Endothelial cell of umbilical vein (primary cell): ENCODE data around the gene MRPS6. TPM values are rescaled to one million over a fixed set of nuclear protein-coding genes. Genes with fewer than 3 reads are reported as not detected.

Experiments
- BruUV-seq: library from RNA; stranded (reverse); fragments of 400-500 nt; replicated peaks from 2 replicates; lab custom pipeline; 2021; lab: Mats Ljungman, UMichigan
- CTCF ChIA-PET: fragments of 300-600, 350-600 bp; sonication (Branson Sonifier 250); formaldehyde crosslinking; loops from one replicate; lab custom pipeline; 2021; ENCODE audit warnings: antibody characterized with exemption, inconsistent platforms; lab: Charles Lee
- POLR2A ChIA-PET: fragments of 300-600, 350-600 bp; sonication (Branson Sonifier 250); formaldehyde crosslinking; loops from one replicate; lab custom pipeline; 2021; ENCODE audit warnings: antibody characterized with exemption, inconsistent platforms; lab: Charles Lee
- DNase-seq: peaks from one replicate; pipeline ENCODE4 v3.0.0-alpha.2; 2011; ENCODE audit warnings: low read depth, low spot score
- FAIRE-seq: peaks from 2 replicates; lab custom pipeline; 2011; peaks lifted over from hg19 to GRCh38; lab: Jason Lieb, UNC
- H2AFZ ChIP-seq: 2 replicates; pipeline ENCODE4 v1.6.0; 2012; ENCODE audit warnings: low read depth, low read length, control low read depth, inconsistent platforms
- H3K27ac ChIP-seq: 2 replicates; pipeline ENCODE4 v1.5.1; 2011; ENCODE audit warnings: low read depth, mild to moderate bottlenecking, control low read depth, low read length, moderate library complexity; ENCODE audit not compliant: insufficient read depth
- H3K27me3 ChIP-seq, 2 experiments: 2 replicates each; pipeline versions ENCODE4 v1.6.0 to v1.6.1; 2011; ENCODE audit warnings: low read length in 2 of 2, mixed read lengths in 1 of 2; ENCODE audit not compliant: control insufficient read depth in 2 of 2, insufficient read depth in 2 of 2
- H3K36me3 ChIP-seq, 2 experiments: 2 replicates in 1 of 2; 3 replicates in 1 of 2; pipeline ENCODE4 v1.5.1; 2011; ENCODE audit warnings: low read length in 2 of 2, mild to moderate bottlenecking in 1 of 2, moderate library complexity in 1 of 2; ENCODE audit not compliant: control insufficient read depth in 2 of 2, insufficient read depth in 2 of 2; ENCODE audit errors: extremely low read depth in 1 of 2
- H3K4me1 ChIP-seq: 3 replicates; pipeline ENCODE4 v1.5.1; 2011; ENCODE audit warnings: mild to moderate bottlenecking, low read length; ENCODE audit not compliant: control insufficient read depth, insufficient read depth; ENCODE audit errors: extremely low read depth
- H3K4me2 ChIP-seq: 2 replicates; pipeline ENCODE4 v1.6.1; 2011; ENCODE audit warnings: low read length, control low read depth, mixed read lengths; ENCODE audit not compliant: insufficient read depth
- H3K4me3 ChIP-seq, 3 experiments: fragments of 200-600 bp in 1 of 3; sonication (generic), shearing (Covaris generic) in 1 of 3; replicated peaks in 1 of 3; 2 replicates each; pipeline ENCODE4 v1.5.1; 2011 to 2016; ENCODE audit warnings: control low read depth in 3 of 3, low read length in 3 of 3, mild to moderate bottlenecking in 2 of 3, inconsistent platforms in 1 of 3, low read depth in 1 of 3, moderate library complexity in 1 of 3; ENCODE audit not compliant: insufficient read depth in 1 of 3
- H3K79me2 ChIP-seq: 2 replicates; pipeline ENCODE4 v1.6.0; 2012; ENCODE audit warnings: low read length, inconsistent platforms; ENCODE audit not compliant: control insufficient read depth, insufficient read depth
- H3K9ac ChIP-seq: replicated peaks from 2 replicates; pipeline ENCODE3; 2011; ENCODE audit warnings: low read length, control low read depth; ENCODE audit not compliant: insufficient read depth; ENCODE audit errors: extremely low read depth
- H3K9me1 ChIP-seq: replicated peaks from 3 replicates; pipeline ENCODE4 v1.6.0; 2011; ENCODE audit warnings: mild to moderate bottlenecking, low read length; ENCODE audit not compliant: control insufficient read depth, insufficient read depth; ENCODE audit errors: extremely low read depth
- H3K9me3 ChIP-seq: replicated peaks from 2 replicates; pipeline ENCODE4 v1.5.1; 2012; ENCODE audit warnings: low read length, inconsistent platforms; ENCODE audit not compliant: control insufficient read depth, insufficient read depth
- H4K20me1 ChIP-seq: replicated peaks from 2 replicates; pipeline ENCODE3; 2011; ENCODE audit warnings: mild to moderate bottlenecking, low read length; ENCODE audit not compliant: control insufficient read depth, insufficient read depth; ENCODE audit errors: extremely low read depth
- CTCF ChIP-seq, 2 donors: IDR thresholded peaks; 1 replicate in 1 of 2; 2 replicates in 1 of 2; pipeline ENCODE4 v1.5.1; 2011; ENCODE audit warnings: low read length in 2 of 2, mild to moderate bottlenecking in 2 of 2, moderate library complexity in 2 of 2, control low read depth in 1 of 2, inconsistent platforms in 1 of 2, low read depth in 1 of 2; ENCODE audit not compliant: insufficient read depth in 1 of 2; ENCODE audit errors: extremely low read depth in 1 of 2
- EZH2 ChIP-seq: IDR thresholded peaks from 2 replicates; pipeline ENCODE4 v1.6.1; 2012; ENCODE audit warnings: borderline replicate concordance, low read depth, mild to moderate bottlenecking, moderate library complexity, low read length, inconsistent platforms; ENCODE audit not compliant: severe bottlenecking
- FOS ChIP-seq: IDR thresholded peaks from 2 replicates; pipeline ENCODE4 v1.6.1; 2011; ENCODE audit warnings: mild to moderate bottlenecking, low read length, moderate library complexity, borderline replicate concordance; ENCODE audit not compliant: insufficient read depth
- GATA2 ChIP-seq: IDR thresholded peaks from 2 replicates; pipeline ENCODE4 v1.7.0; 2011; ENCODE audit warnings: low read depth, mild to moderate bottlenecking, moderate library complexity, mixed read lengths, low read length; ENCODE audit not compliant: insufficient read length, insufficient read depth
- JUN ChIP-seq: IDR thresholded peaks from 2 replicates; pipeline ENCODE4 v1.6.1; 2011; ENCODE audit warnings: borderline replicate concordance, low read depth; ENCODE audit not compliant: insufficient read length, insufficient read depth
- MAX ChIP-seq: IDR thresholded peaks from 2 replicates; pipeline ENCODE4 v1.6.1; 2011; ENCODE audit not compliant: insufficient read depth, insufficient read length
- MYC ChIP-seq: IDR thresholded peaks from one replicate; pipeline ENCODE4 v1.6.1; 2011; ENCODE audit warnings: mild to moderate bottlenecking, low read depth, low read length
- POLR2A ChIP-seq: IDR thresholded peaks from 2 replicates; pipeline ENCODE4 v1.6.1; 2012; ENCODE audit warnings: low read depth, mild to moderate bottlenecking, control low read depth, low read length
- POLR2AphosphoS5 ChIP-seq: IDR thresholded peaks from 2 replicates; pipeline ENCODE4 v1.6.1; 2012; ENCODE audit warnings: low read depth, mild to moderate bottlenecking, control low read depth, low read length, moderate library complexity; ENCODE audit not compliant: insufficient read depth
- dilution Hi-C: fragments of 300-500 bp; cut with MboI; formaldehyde crosslinking; loops from one replicate; pipeline ENCODE4 v1.15.0; 2019; ENCODE audit warnings: low sequenced_read_pairs; ENCODE audit not compliant: extremely low pct_ligation_motif_present
- intact Hi-C: fragments of 100-400 bp; cut with micrococcal nuclease; formaldehyde crosslinking; loops from one replicate; pipeline ENCODE4 v1.10.0; 2022
- polyA plus RNA-seq, 4 experiments: library from polyadenylated mRNA; depleted of rRNA in 3 of 4; stranded (reverse) in 3 of 4; unstranded in 1 of 4; fragments of >200 nt; gene quantifications; 2 replicates each; pipeline versions ENCODE4 v1.2.1 to v1.2.3, GENCODE V29; 2011 to 2012; ENCODE audit warnings: missing spikeins in 1 of 4
- total RNA-seq: library from RNA; stranded (reverse); gene quantifications from 2 replicates; pipeline ENCODE4 v1.2.3, GENCODE V29; 2021

Gene MRPS6
- total and polyA plus RNA-seq, 2 donors (not counting 3 experiments of a cell fraction or from before 2014, with no cell fraction given) = 19.8 to 37.2 TPM

GRCh38 chr21:34116569-34116968 lies 43.2 kb downstream of the MRPS6 start:
- no TSS peak for BruUV-seq
- peaks cover 3% of the 10 kb centered on the region for H4K20me1 ChIP-seq
- CTCF ChIA-PET = interaction anchor here (2.1 kb wide), 1 partner anchor 192 kb away, joined by 6 read pairs; no protein-coding TSS in a partner anchor
- intact Hi-C loops = no loop called here
- no peaks in the 10 kb centered on the region for H3K79me2 ChIP-seq
- DNase-seq (no peak), FAIRE-seq (no peak)
- no peaks in the 10 kb centered on the region for H3K27me3 ChIP-seq
- H3K4me2 ChIP-seq = no peak overlapping the region
- H3K9me3 ChIP-seq = no peaks in the 10 kb centered on the region
- POLR2A ChIA-PET = no interaction called here
- H2AFZ ChIP-seq = no peak overlapping the region
- TF ChIP-seq MYC = no peak
- TF ChIP-seq POLR2A = no peak
- TF ChIP-seq POLR2AphosphoS5 = no peak
- TF ChIP-seq MAX = no peak
- no peak for TF ChIP-seq JUN
- no peak for TF ChIP-seq GATA2
- TF ChIP-seq CTCF (IDR thresholded peaks at IDR 0.05; ENCODE audit: extremely low read depth in 1 of 2, insufficient read depth in 1 of 2, low read depth in 1 of 2, low read length in 2 of 2) = no peak
- no peak for TF ChIP-seq EZH2
- TF ChIP-seq FOS = no peak
- no peaks in the 10 kb centered on the region for H3K36me3 ChIP-seq
- H3K9me1 ChIP-seq = no peaks in the 10 kb centered on the region
- dilution Hi-C loops = no loop called here
- H3K27ac ChIP-seq = no peak overlapping the region
- H3K4me1 ChIP-seq = no peaks in the 10 kb centered on the region
- H3K9ac ChIP-seq = no peak overlapping the region
- no peak overlapping the region for H3K4me3 ChIP-seq
